CD4-positive, alpha-beta T cell (primary cell): Measurements from ENCODE around the gene PTMS. TPM values are rescaled to one million over a fixed set of nuclear protein-coding genes. Genes with fewer than 3 reads are reported as not detected.

Experiments
- ATAC-seq: fragments of 200-7000 bp; cut with Tn5 transposase; one replicate; pipeline ENCODE4 v1.10.0; 2022; ENCODE audit warnings: mild to moderate bottlenecking; ENCODE audit not compliant: poor library complexity
- CTCF ChIA-PET: fragments of 350-600 bp; sonication (Branson Sonifier 250); formaldehyde crosslinking; loops from one replicate; lab custom pipeline; 2021; ENCODE audit warnings: antibody characterized with exemption, inconsistent platforms; lab: Charles Lee
- POLR2A ChIA-PET: fragments of 350-600 bp; sonication (Branson Sonifier 250); formaldehyde crosslinking; loops from one replicate; lab custom pipeline; 2021; ENCODE audit warnings: antibody characterized with exemption, inconsistent platforms; lab: Charles Lee
- DNase-seq, 14 experiments: peaks; one replicate each; pipeline ENCODE4 v3.0.0-alpha.2; 2013 to 2020; ENCODE audit warnings: mixed read lengths in 2 of 14
- H3K27ac ChIP-seq, 2 donors: one replicate each; pipeline versions ENCODE4 v1.5.1 to v1.7.0; 2013; ENCODE audit warnings: low read length in 2 of 2, low read depth in 1 of 2, mild to moderate bottlenecking in 1 of 2
- H3K27me3 ChIP-seq, 2 experiments: 1 replicate in 1 of 2; 2 replicates in 1 of 2; pipeline versions ENCODE4 v1.6.1 to v1.7.0; 2013; ENCODE audit warnings: low read length in 2 of 2, control low read depth in 1 of 2, mild to moderate bottlenecking in 1 of 2, moderate library complexity in 1 of 2; ENCODE audit not compliant: insufficient read depth in 2 of 2, control insufficient read depth in 1 of 2
- H3K36me3 ChIP-seq: one replicate; pipeline ENCODE4 v1.6.1; 2013; ENCODE audit warnings: low read length, control low read depth; ENCODE audit not compliant: insufficient read depth
- H3K4me1 ChIP-seq: one replicate; pipeline ENCODE4 v1.6.1; 2013; ENCODE audit warnings: low read length, control low read depth; ENCODE audit not compliant: insufficient read depth
- H3K4me3 ChIP-seq: one replicate; pipeline ENCODE4 v1.5.1; 2013; ENCODE audit warnings: mild to moderate bottlenecking, low read length, moderate library complexity
- H3K9me3 ChIP-seq, 2 experiments: 1 replicate in 1 of 2; 2 replicates in 1 of 2; pipeline versions ENCODE4 v1.6.1 to v1.7.0; 2013; ENCODE audit warnings: low read length in 2 of 2, mild to moderate bottlenecking in 2 of 2, control low read depth in 1 of 2, moderate library complexity in 1 of 2; ENCODE audit not compliant: control insufficient read depth in 1 of 2, insufficient read depth in 1 of 2
- H3K27ac Mint-ChIP-seq: one replicate; pipeline ENCODE4 v1.8.0; 2020; ENCODE audit warnings: mixed read lengths
- H3K27me3 Mint-ChIP-seq: one replicate; pipeline ENCODE4 v1.8.0; 2021; ENCODE audit warnings: mixed read lengths
- H3K36me3 Mint-ChIP-seq: one replicate; pipeline ENCODE4 v1.8.0; 2021; ENCODE audit warnings: low read depth, mixed read lengths
- H3K4me1 Mint-ChIP-seq: one replicate; pipeline ENCODE4 v1.8.0; 2021; ENCODE audit warnings: low read depth, mixed read lengths
- H3K4me3 Mint-ChIP-seq: one replicate; pipeline ENCODE4 v1.8.0; 2020; ENCODE audit warnings: mild to moderate bottlenecking, mixed read lengths
- H3K9me3 Mint-ChIP-seq: one replicate; pipeline ENCODE4 v1.8.0; 2020; ENCODE audit warnings: mixed read lengths
- intact Hi-C, 2 experiments: fragments of 100-400 bp; cut with DNase I in 1 of 2; cut with micrococcal nuclease in 1 of 2; formaldehyde crosslinking; loops; one replicate each; pipeline versions ENCODE4 v1.15.1 to v1.9.0; 2023 to 2025; cut with DNase I, micrococcal nuclease
- total RNA-seq, 174 experiments: library from RNA in 2 of 174; stranded (reverse) in 2 of 174; gene quantifications; one replicate each; pipeline ENCODE4 v1.2.3 and lab custom pipeline; 2021 to 2026
- TF ChIP-seq, protein P1 (sequence below): fragments of 200-600 bp; IDR thresholded peaks from one replicate; pipeline ENCODE4 v1.8.0; 2022; ENCODE audit warnings: antibody characterized with exemption, mild to moderate bottlenecking

Gene PTMS
- total RNA-seq, 2 experiments from 2014 or later = 1.5 to 1.9 TPM

DNA sequence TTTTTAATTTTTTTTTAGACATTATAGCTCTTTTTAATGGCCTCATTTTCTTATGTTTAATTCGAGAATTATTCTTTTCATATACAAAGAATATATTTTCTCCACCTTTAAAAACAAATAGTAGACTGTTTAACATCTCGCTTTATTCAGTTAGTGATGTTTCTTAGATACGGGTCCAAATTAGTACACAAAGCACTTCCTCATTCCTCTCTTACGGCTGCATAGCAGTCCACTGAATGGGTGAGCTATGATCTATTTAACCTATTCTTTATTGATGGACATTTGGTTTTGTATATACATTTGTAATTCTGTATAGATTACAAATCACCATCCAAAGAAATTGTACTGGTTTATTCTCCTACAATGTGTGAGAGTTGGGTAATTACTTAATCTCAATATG, 47.2 kb downstream of the PTMS start:
- DNase-seq (no peak), ATAC-seq (no peak)
- no peaks in the 10 kb centered on the region for H3K27me3 Mint-ChIP-seq
- no peak overlapping the region for H3K27ac Mint-ChIP-seq
- ChIA-PET POLR2A (interaction anchor here (0.7 kb wide), 1 partner anchor 149 kb away, joined by 3 read pairs; no protein-coding TSS in a partner anchor), CTCF (no interaction called here)
- H3K36me3 Mint-ChIP-seq = peaks cover 71% of the 10 kb centered on the region
- H3K36me3 ChIP-seq = peaks cover 62% of the 10 kb centered on the region
- no peaks in the 10 kb centered on the region for H3K27me3 ChIP-seq
- H3K4me3 Mint-ChIP-seq = no peak overlapping the region
- intact Hi-C loops = no loop called here
- no peaks in the 10 kb centered on the region for H3K9me3 ChIP-seq
- H3K27ac ChIP-seq = no peak overlapping the region
- peaks cover 8% of the 10 kb centered on the region for H3K4me1 ChIP-seq
- TF ChIP-seq, protein P1, sequence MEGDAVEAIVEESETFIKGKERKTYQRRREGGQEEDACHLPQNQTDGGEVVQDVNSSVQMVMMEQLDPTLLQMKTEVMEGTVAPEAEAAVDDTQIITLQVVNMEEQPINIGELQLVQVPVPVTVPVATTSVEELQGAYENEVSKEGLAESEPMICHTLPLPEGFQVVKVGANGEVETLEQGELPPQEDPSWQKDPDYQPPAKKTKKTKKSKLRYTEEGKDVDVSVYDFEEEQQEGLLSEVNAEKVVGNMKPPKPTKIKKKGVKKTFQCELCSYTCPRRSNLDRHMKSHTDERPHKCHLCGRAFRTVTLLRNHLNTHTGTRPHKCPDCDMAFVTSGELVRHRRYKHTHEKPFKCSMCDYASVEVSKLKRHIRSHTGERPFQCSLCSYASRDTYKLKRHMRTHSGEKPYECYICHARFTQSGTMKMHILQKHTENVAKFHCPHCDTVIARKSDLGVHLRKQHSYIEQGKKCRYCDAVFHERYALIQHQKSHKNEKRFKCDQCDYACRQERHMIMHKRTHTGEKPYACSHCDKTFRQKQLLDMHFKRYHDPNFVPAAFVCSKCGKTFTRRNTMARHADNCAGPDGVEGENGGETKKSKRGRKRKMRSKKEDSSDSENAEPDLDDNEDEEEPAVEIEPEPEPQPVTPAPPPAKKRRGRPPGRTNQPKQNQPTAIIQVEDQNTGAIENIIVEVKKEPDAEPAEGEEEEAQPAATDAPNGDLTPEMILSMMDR = no peak
- H3K4me3 ChIP-seq = no peak overlapping the region
- H3K4me1 Mint-ChIP-seq = peaks cover 24% of the 10 kb centered on the region
- no peaks in the 10 kb centered on the region for H3K9me3 Mint-ChIP-seq

DNA sequence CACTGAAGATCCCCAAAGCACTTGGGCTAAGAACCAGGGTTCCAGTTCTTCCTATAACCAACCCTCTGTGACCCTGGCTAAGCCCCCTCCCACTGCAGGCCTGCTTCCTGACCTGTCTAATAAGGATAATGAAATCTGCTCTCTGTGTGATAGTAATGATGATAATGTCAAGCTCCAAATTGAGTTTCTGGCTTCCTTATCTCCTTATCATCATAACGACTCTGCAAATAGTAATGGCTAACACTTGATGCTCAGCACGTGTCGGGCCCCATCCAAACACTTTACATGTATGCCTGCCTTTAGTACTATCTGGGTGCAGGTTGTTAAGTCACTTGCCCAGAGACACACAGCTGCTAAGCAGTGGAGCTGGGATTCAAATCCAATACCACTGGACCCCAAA, 50.4 kb downstream of the PTMS start:
- Histone ChIP-seq H3K4me1 (peaks cover 15% of the 10 kb centered on the region), H3K9me3 (no peaks in the 10 kb centered on the region), H3K27me3 (no peaks in the 10 kb centered on the region), H3K4me3 (no peak overlapping the region), H3K27ac (no peak overlapping the region), H3K36me3 (peaks cover 68% of the 10 kb centered on the region)
- no peak overlapping the region for H3K27ac Mint-ChIP-seq
- ATAC-seq = no peak
- DNase-seq = no peak
- CTCF ChIA-PET = no interaction called here
- TF ChIP-seq, protein P1 = no peak
- POLR2A ChIA-PET = interaction anchor here (1.2 to 2.4 kb wide), 3 partner anchors 12 to 64 kb away, joined by 3 to 7 read pairs (median 5); partner anchors contain the start of gene MLF2
- intact Hi-C loops = no loop called here
- H3K36me3 Mint-ChIP-seq = peaks cover 77% of the 10 kb centered on the region
- no peaks in the 10 kb centered on the region for H3K9me3 Mint-ChIP-seq
- no peak overlapping the region for H3K4me3 Mint-ChIP-seq
- H3K4me1 Mint-ChIP-seq = peaks cover 10% of the 10 kb centered on the region
- H3K27me3 Mint-ChIP-seq = peaks cover 6% of the 10 kb centered on the region

DNA sequence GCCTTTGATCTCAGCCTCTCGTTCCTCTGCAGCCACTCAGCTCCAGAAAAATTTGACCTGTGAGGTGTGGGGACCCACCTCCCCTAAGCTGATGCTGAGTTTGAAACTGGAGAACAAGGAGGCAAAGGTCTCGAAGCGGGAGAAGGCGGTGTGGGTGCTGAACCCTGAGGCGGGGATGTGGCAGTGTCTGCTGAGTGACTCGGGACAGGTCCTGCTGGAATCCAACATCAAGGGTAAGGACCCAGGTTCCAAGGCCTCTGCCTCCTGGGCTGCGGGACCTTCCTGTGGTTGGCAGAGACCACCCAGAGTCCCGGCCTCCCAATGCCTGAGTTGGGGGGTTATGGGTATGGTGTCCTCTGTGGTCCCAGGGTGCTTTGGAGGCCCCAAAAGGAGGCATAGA, 50.9 kb downstream of the PTMS start:
- CTCF ChIA-PET = no interaction called here
- POLR2A ChIA-PET = interaction anchor here (1.2 to 1.5 kb wide), 2 partner anchors 12 to 26 kb away, joined by 3 to 5 read pairs; no protein-coding TSS in a partner anchor
- Mint-ChIP-seq H3K9me3 (no peaks in the 10 kb centered on the region), H3K27ac (no peak overlapping the region), H3K36me3 (peaks cover 77% of the 10 kb centered on the region), H3K4me3 (no peak overlapping the region), H3K27me3 (peaks cover 6% of the 10 kb centered on the region), H3K4me1 (peaks cover 10% of the 10 kb centered on the region)
- no peak overlapping the region for H3K4me3 ChIP-seq
- TF ChIP-seq, protein P1 = no peak
- intact Hi-C loops = no loop called here
- no peaks in the 10 kb centered on the region for H3K9me3 ChIP-seq
- ATAC-seq (no peak), DNase-seq (no peak)
- H3K4me1 ChIP-seq = peaks cover 20% of the 10 kb centered on the region
- no peak overlapping the region for H3K27ac ChIP-seq
- peaks cover 65% of the 10 kb centered on the region for H3K36me3 ChIP-seq
- H3K27me3 ChIP-seq = peaks cover 0 to 4% of the 10 kb centered on the region in 2 experiments
